Prostate gland (tissue), 2 donors: ENCODE data around the gene ROBO1. TPM values are rescaled to one million over a fixed set of nuclear protein-coding genes. Genes with fewer than 3 reads are reported as not detected.

Experiments
- DNase-seq: peaks from one replicate; pipeline ENCODE4 v3.0.0-alpha.2; 2019; ENCODE audit warnings: low spot score
- H3K27ac ChIP-seq, 2 donors: fragments of 200-600 bp; sonication (generic); 2 replicates each; pipeline ENCODE4 v1.5.1; 2017 to 2019
- H3K27me3 ChIP-seq: fragments of 200-600 bp; sonication (generic); replicated peaks from 2 replicates; pipeline ENCODE4 v1.5.1; 2019; ENCODE audit not compliant: insufficient read depth
- H3K36me3 ChIP-seq, 2 donors: fragments of 200-600 bp; sonication (generic); 1 replicate in 1 of 2; 2 replicates in 1 of 2; pipeline versions ENCODE4 v1.5.1 to v1.8.1; 2017 to 2019
- H3K4me1 ChIP-seq: fragments of 200-600 bp; sonication (generic); replicated peaks from 2 replicates; pipeline ENCODE4 v1.5.1; 2019
- H3K4me3 ChIP-seq, 2 donors: fragments of 200-600 bp; sonication (generic); 2 replicates each; pipeline ENCODE4 v1.5.1; 2017 to 2019
- H3K9me3 ChIP-seq: fragments of 200-600 bp; sonication (generic); 2 replicates; pipeline ENCODE4 v1.5.1; 2017
- CTCF ChIP-seq, 4 experiments: fragments of 200-600 bp in 2 of 4; fragments of 450-650 bp in 2 of 4; sonication (generic) in 2 of 4; IDR thresholded peaks; 1 replicate in 3 of 4; 2 replicates in 1 of 4; pipeline ENCODE4 v1.5.1; 2016 to 2019; ENCODE audit warnings: antibody characterized with exemption in 4 of 4, mild to moderate bottlenecking in 2 of 4, moderate library complexity in 2 of 4
- POLR2A ChIP-seq: fragments of 450-650 bp; IDR thresholded peaks from one replicate; pipeline ENCODE4 v1.6.1; 2016; ENCODE audit warnings: antibody characterized with exemption, mild to moderate bottlenecking
- POLR2AphosphoS5 ChIP-seq: sonication (generic); formaldehyde crosslinking; IDR thresholded peaks from one replicate; pipeline ENCODE4 v1.6.1; 2017; ENCODE audit warnings: antibody characterized with exemption
- WGBS: methylation state at CpG from one replicate; pipeline ENCODE4 v1.1.5; 2018; 5-methylcytosine and 5-hydroxymethylcytosine counted together
- intact Hi-C: fragments of 100-400 bp; cut with DNase I; formaldehyde crosslinking; loops from one replicate; pipeline ENCODE4 v1.14.2; 2022
- total RNA-seq, 2 donors: library from RNA; depleted of rRNA; stranded (reverse); fragments of >200 nt; gene quantifications; one replicate each; pipeline ENCODE4 v1.1.0, GENCODE V29; 2016

ROBO1 gene
- total RNA-seq, 2 donors from 2014 or later: 37.6 to 50.8 TPM

- intact Hi-C loops: no loop called here
- no peak for TF ChIP-seq POLR2AphosphoS5
- no peak for TF ChIP-seq POLR2A
- TF ChIP-seq CTCF (IDR thresholded peaks at IDR 0.05): no peak
- H3K27me3 ChIP-seq: no peaks in the 10 kb centered on the region
- 83% methylated on average over 4 of the region's 4 CpGs for WGBS
- no peaks in the 10 kb centered on the region for H3K36me3 ChIP-seq
- no peak overlapping the region for H3K27ac ChIP-seq
- no peak for DNase-seq
- no peak overlapping the region for H3K4me3 ChIP-seq
- H3K4me1 ChIP-seq: no peaks in the 10 kb centered on the region
- H3K9me3 ChIP-seq: no peaks in the 10 kb centered on the region
These were observed 777.6 kb downstream of the ROBO1 start for GRCh38 chr3:78990156-78990555.

DNA sequence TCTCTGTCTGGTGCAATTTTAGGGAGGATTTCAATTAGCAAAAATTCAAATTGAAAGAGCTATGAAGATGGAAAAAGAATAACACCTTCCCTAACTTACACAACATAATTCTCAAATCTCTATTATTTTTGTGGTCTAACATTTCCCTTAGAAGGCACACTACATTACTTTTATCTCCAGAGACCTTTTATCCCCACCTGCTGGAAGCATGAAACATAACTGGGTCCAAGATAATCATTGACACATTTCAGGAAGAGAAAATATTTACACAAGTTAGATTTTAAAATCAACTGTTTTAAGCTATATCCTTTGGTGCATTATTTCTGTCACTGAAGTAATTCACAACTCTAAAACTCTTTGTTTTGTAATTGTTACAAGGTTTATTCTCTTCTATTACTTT, 779.5 kb downstream of the ROBO1 start:
- peak in 2 of 4 experiments; percentile 24 to 41 for TF ChIP-seq CTCF (IDR thresholded peaks at IDR 0.05)
- no peak for TF ChIP-seq POLR2A
- DNase-seq: no peak
- intact Hi-C loops: no loop called here

GRCh38 chr3:78986416-78987101, 781.2 kb downstream of the ROBO1 start:
- DNase-seq: no peak
- WGBS: 65% methylated on average over 5 of the region's 5 CpGs
- no peaks in the 10 kb centered on the region for H3K4me1 ChIP-seq
- no peaks in the 10 kb centered on the region for H3K9me3 ChIP-seq
- no peak overlapping the region for H3K27ac ChIP-seq
- intact Hi-C loops: no loop called here
- H3K4me3 ChIP-seq: no peak overlapping the region
- H3K36me3 ChIP-seq: no peaks in the 10 kb centered on the region
- H3K27me3 ChIP-seq: no peaks in the 10 kb centered on the region
- TF ChIP-seq CTCF (IDR thresholded peaks at IDR 0.05): no peak
- no peak for TF ChIP-seq POLR2A
- no peak for TF ChIP-seq POLR2AphosphoS5

More for the DNA sequence above, 779.5 kb downstream of the ROBO1 start:
- Histone ChIP-seq H3K4me3 (no peak overlapping the region), H3K27ac (no peak overlapping the region), H3K9me3 (no peaks in the 10 kb centered on the region), H3K36me3 (no peaks in the 10 kb centered on the region), H3K4me1 (no peaks in the 10 kb centered on the region), H3K27me3 (no peaks in the 10 kb centered on the region)

DNA sequence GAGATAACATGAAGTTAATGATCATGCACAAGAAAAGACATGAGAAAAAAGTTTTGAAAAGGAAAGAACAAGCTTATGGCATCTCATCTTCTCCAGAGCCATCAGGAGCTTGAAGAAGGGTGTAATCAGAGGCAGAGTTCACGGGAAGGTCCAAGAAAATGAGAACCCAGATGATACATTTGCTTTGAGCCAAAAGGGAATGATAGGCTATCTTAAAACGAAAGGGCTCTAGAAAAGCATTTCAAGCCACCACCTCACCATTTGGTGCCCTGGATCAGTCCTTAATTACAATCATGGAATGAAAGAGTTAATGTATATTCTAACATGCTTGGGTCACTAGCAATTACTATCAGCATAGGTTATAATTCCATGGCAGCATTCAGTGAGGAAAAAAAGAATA, 781.8 kb downstream of the ROBO1 start:
- no peaks in the 10 kb centered on the region for H3K4me1 ChIP-seq
- H3K4me3 ChIP-seq: no peak overlapping the region
- no peaks in the 10 kb centered on the region for H3K9me3 ChIP-seq
- H3K27me3 ChIP-seq: no peaks in the 10 kb centered on the region
- intact Hi-C loops: no loop called here
- no peak overlapping the region for H3K27ac ChIP-seq
- TF ChIP-seq POLR2A (no peak), POLR2AphosphoS5 (no peak), CTCF (IDR thresholded peaks at IDR 0.05) (no peak)
- no peak for DNase-seq
- 80% methylated on average over 2 of the region's 2 CpGs for WGBS
- H3K36me3 ChIP-seq: no peaks in the 10 kb centered on the region

GRCh38 chr3:78979028-78979427, 788.8 kb downstream of the ROBO1 start:
- no peaks in the 10 kb centered on the region for H3K9me3 ChIP-seq
- no peaks in the 10 kb centered on the region for H3K27me3 ChIP-seq
- 44% methylated on average over 4 of the region's 4 CpGs for WGBS
- no peaks in the 10 kb centered on the region for H3K4me1 ChIP-seq
- no peak for TF ChIP-seq POLR2AphosphoS5
- TF ChIP-seq POLR2A: no peak
- no peak for TF ChIP-seq CTCF (IDR thresholded peaks at IDR 0.05)
- no peaks in the 10 kb centered on the region for H3K36me3 ChIP-seq
- no peak overlapping the region for H3K27ac ChIP-seq
- no peak overlapping the region for H3K4me3 ChIP-seq
- no peak for DNase-seq
- intact Hi-C loops: no loop called here
